ENCODE measurements around the gene RPS6KB2. TPM values are rescaled to one million over a fixed set of nuclear protein-coding genes. Genes with fewer than 3 reads are reported as not detected.

RPS6KB2 gene
- total RNA-seq, 1 donor from 2014 or later = 40.0 TPM

GRCh38 chr11:67407688-67408163 is 20.6 kb upstream of the RPS6KB2 start:
- intact Hi-C loops (cut with DNase I) = loop anchor here (10.0 kb wide), 1 partner anchor 97 kb away; the partner anchor contains the start of genes CDK2AP2 and PITPNM1
- Histone ChIP-seq H3K36me3 (no peaks in the 10 kb centered on the region), H3K9me3 (no peaks in the 10 kb centered on the region), H3K27ac (peak overlapping the region; percentile 30), H3K4me1 (peaks cover 18% of the 10 kb centered on the region), H3K4me3 (no peak overlapping the region), H3K27me3 (no peaks in the 10 kb centered on the region)
- DNase-seq (no peak), ATAC-seq (no peak)
- no peak for TF ChIP-seq CTCF (IDR thresholded peaks at IDR 0.05)

- DNase-seq = no peak
- ATAC-seq = no peak
- Histone ChIP-seq H3K4me1 (peaks cover 10% of the 10 kb centered on the region), H3K9me3 (no peaks in the 10 kb centered on the region), H3K27me3 (no peaks in the 10 kb centered on the region), H3K36me3 (no peaks in the 10 kb centered on the region), H3K4me3 (no peak overlapping the region), H3K27ac (peak overlapping the region; percentile 30)
- intact Hi-C loops (cut with DNase I) = loop anchor here (10.0 kb wide), 1 partner anchor 96 kb away; the partner anchor contains the start of genes CDK2AP2 and PITPNM1
- no peak for TF ChIP-seq CTCF (IDR thresholded peaks at IDR 0.05)
Measured at GRCh38 chr11:67408437-67409200, 19.7 kb upstream of the RPS6KB2 start.

GRCh38 chr11:67409261-67409666 is 19.0 kb upstream of the RPS6KB2 start:
- DNase-seq = no peak
- TF ChIP-seq CTCF (IDR thresholded peaks at IDR 0.05) = no peak
- H3K4me1 ChIP-seq = peaks cover 10% of the 10 kb centered on the region
- intact Hi-C loops (cut with DNase I) = loop anchor here (10.0 kb wide), 1 partner anchor 96 kb away; the partner anchor contains the start of genes CDK2AP2 and PITPNM1
- no peaks in the 10 kb centered on the region for H3K27me3 ChIP-seq
- peak overlapping the region; percentile 16 for H3K4me3 ChIP-seq
- ATAC-seq = peak; percentile 2
- no peaks in the 10 kb centered on the region for H3K36me3 ChIP-seq
- peak overlapping the region; percentile 65 for H3K27ac ChIP-seq
- no peaks in the 10 kb centered on the region for H3K9me3 ChIP-seq

- peak overlapping the region; percentile 16 for H3K4me3 ChIP-seq
- DNase-seq (no peak), ATAC-seq (peak; percentile 44)
- no peaks in the 10 kb centered on the region for H3K36me3 ChIP-seq
- peaks cover 11% of the 10 kb centered on the region for H3K4me1 ChIP-seq
- no peaks in the 10 kb centered on the region for H3K27me3 ChIP-seq
- intact Hi-C loops (cut with DNase I) = loop anchor here (10.0 kb wide), 1 partner anchor 95 kb away; the partner anchor contains the start of genes CDK2AP2 and PITPNM1
- no peaks in the 10 kb centered on the region for H3K9me3 ChIP-seq
- TF ChIP-seq CTCF (IDR thresholded peaks at IDR 0.05) = no peak
- H3K27ac ChIP-seq = peak overlapping the region; percentile 65
Measured at GRCh38 chr11:67409781-67410368, 18.4 kb upstream of the RPS6KB2 start.

- no peak for TF ChIP-seq CTCF (IDR thresholded peaks at IDR 0.05)
- H3K36me3 ChIP-seq = no peaks in the 10 kb centered on the region
- no peaks in the 10 kb centered on the region for H3K9me3 ChIP-seq
- intact Hi-C loops (cut with DNase I) = no loop called here
- DNase-seq (no peak), ATAC-seq (no peak)
- H3K27ac ChIP-seq = no peak overlapping the region
- H3K4me3 ChIP-seq = no peak overlapping the region
- no peaks in the 10 kb centered on the region for H3K27me3 ChIP-seq
- H3K4me1 ChIP-seq = peaks cover 16% of the 10 kb centered on the region
Measured at GRCh38 chr11:67410369-67410831, 17.9 kb upstream of the RPS6KB2 start.
